CD14-positive monocyte (primary cell): ENCODE measurements around the gene RASGRP1. TPM values are rescaled to one million over a fixed set of nuclear protein-coding genes. Genes with fewer than 3 reads are reported as not detected.

Experiments
- DNase-seq, 3 donors: peaks; one replicate each; pipeline ENCODE4 v3.0.0-alpha.2; 2011 to 2022
- H2AFZ ChIP-seq: 2 replicates; pipeline ENCODE4 v1.6.0; 2012; ENCODE audit warnings: mild to moderate bottlenecking, low read depth, low read length, inconsistent platforms; ENCODE audit not compliant: insufficient read depth, poor library complexity, severe bottlenecking
- H3K27ac ChIP-seq, 2 donors: 1 replicate in 1 of 2; 2 replicates in 1 of 2; pipeline ENCODE4 v1.5.1; 2012 to 2013; ENCODE audit warnings: low read length in 2 of 2, control low read depth in 1 of 2, inconsistent platforms in 1 of 2, low read depth in 1 of 2, mild to moderate bottlenecking in 1 of 2
- H3K27me3 ChIP-seq, 2 donors: one replicate each; pipeline versions ENCODE4 v1.6.0 to v1.6.1; 2011 to 2013; ENCODE audit warnings: low read length in 2 of 2; ENCODE audit not compliant: control insufficient read depth in 2 of 2, insufficient read depth in 2 of 2
- H3K36me3 ChIP-seq, 2 donors: replicated peaks in 1 of 2; 1 replicate in 1 of 2; 2 replicates in 1 of 2; pipeline versions ENCODE4 v1.5.1 to v1.6.1; 2012 to 2013; ENCODE audit warnings: low read length in 2 of 2, control low read depth in 1 of 2, inconsistent platforms in 1 of 2, mild to moderate bottlenecking in 1 of 2; ENCODE audit not compliant: insufficient read depth in 2 of 2, control insufficient read depth in 1 of 2
- H3K4me1 ChIP-seq, 2 donors: 1 replicate in 1 of 2; 2 replicates in 1 of 2; pipeline versions ENCODE4 v1.5.1 to v1.6.1; 2012 to 2013; ENCODE audit warnings: low read length in 2 of 2, control low read depth in 1 of 2, inconsistent platforms in 1 of 2, mild to moderate bottlenecking in 1 of 2, moderate library complexity in 1 of 2; ENCODE audit not compliant: insufficient read depth in 2 of 2, control insufficient read depth in 1 of 2
- H3K4me2 ChIP-seq: replicated peaks from 2 replicates; pipeline ENCODE3; 2012; ENCODE audit warnings: low read length, moderate library complexity, mild to moderate bottlenecking; ENCODE audit not compliant: poor library complexity, severe bottlenecking; ENCODE audit errors: extremely low read depth
- H3K4me3 ChIP-seq, 3 experiments: fragments of 200-600 bp in 1 of 3; sonication (generic) in 1 of 3; replicated peaks in 1 of 3; 1 replicate in 2 of 3; 2 replicates in 1 of 3; pipeline ENCODE4 v1.5.1; 2011 to 2013; ENCODE audit warnings: low read length in 3 of 3, mild to moderate bottlenecking in 3 of 3, control low read depth in 2 of 3, low read depth in 2 of 3, inconsistent platforms in 1 of 3, moderate library complexity in 1 of 3
- H3K79me2 ChIP-seq: 2 replicates; pipeline ENCODE4 v1.6.0; 2012; ENCODE audit warnings: mild to moderate bottlenecking, control low read depth, inconsistent platforms, low read length, moderate library complexity; ENCODE audit not compliant: insufficient read depth
- H3K9ac ChIP-seq: 2 replicates; pipeline ENCODE4 v1.6.0; 2017; ENCODE audit warnings: low read length, mild to moderate bottlenecking; ENCODE audit not compliant: insufficient read depth, poor library complexity, severe bottlenecking
- H3K9me3 ChIP-seq, 2 donors: replicated peaks in 1 of 2; 1 replicate in 1 of 2; 2 replicates in 1 of 2; pipeline versions ENCODE4 v1.5.1 to v1.6.1; 2012 to 2013; ENCODE audit warnings: low read length in 2 of 2, control low read depth in 1 of 2; ENCODE audit not compliant: control insufficient read depth in 1 of 2, insufficient read depth in 1 of 2
- H4K20me1 ChIP-seq: 2 replicates; pipeline ENCODE4 v1.6.0; 2012; ENCODE audit warnings: mild to moderate bottlenecking, low read length, control low read depth, moderate library complexity; ENCODE audit not compliant: insufficient read depth
- H3K27ac Mint-ChIP-seq, 7 donors: one replicate each; pipeline ENCODE4 v1.8.0; 2020; ENCODE audit warnings: mild to moderate bottlenecking in 7 of 7, mixed read lengths in 7 of 7, moderate library complexity in 6 of 7, inconsistent platforms in 2 of 7
- H3K27me3 Mint-ChIP-seq, 3 donors: one replicate each; pipeline ENCODE4 v1.8.0; 2021 to 2022; ENCODE audit warnings: low read depth in 3 of 3, mild to moderate bottlenecking in 3 of 3, mixed read lengths in 3 of 3, moderate library complexity in 3 of 3, inconsistent platforms in 1 of 3
- H3K36me3 Mint-ChIP-seq, 2 donors: one replicate each; pipeline ENCODE4 v1.8.0; 2020; ENCODE audit warnings: mixed read lengths in 2 of 2, inconsistent platforms in 1 of 2, mild to moderate bottlenecking in 1 of 2
- H3K4me1 Mint-ChIP-seq: one replicate; pipeline ENCODE4 v1.8.0; 2020; ENCODE audit warnings: mild to moderate bottlenecking, mixed read lengths
- H3K4me3 Mint-ChIP-seq, 2 donors: one replicate each; pipeline ENCODE4 v1.8.0; 2020; ENCODE audit warnings: mild to moderate bottlenecking in 2 of 2, mixed read lengths in 2 of 2, moderate library complexity in 1 of 2
- H3K9me3 Mint-ChIP-seq, 7 donors: one replicate each; pipeline ENCODE4 v1.8.0; 2020 to 2022; ENCODE audit warnings: mixed read lengths in 7 of 7, mild to moderate bottlenecking in 6 of 7, moderate library complexity in 6 of 7, inconsistent platforms in 2 of 7
- WGBS: methylation state at CpG from one replicate; pipeline ENCODE4 v1.1.5; 2013; ENCODE audit warnings: missing lambda C conversion rate; ENCODE audit not compliant: insufficient coverage; 5-methylcytosine and 5-hydroxymethylcytosine counted together
- intact Hi-C, 2 donors: fragments of 100-400 bp; cut with micrococcal nuclease; formaldehyde crosslinking; loops; one replicate each; pipeline versions ENCODE4 v1.15.0 to v1.15.1; 2023
- polyA plus RNA-seq, 3 donors: library from polyadenylated mRNA; depleted of rRNA in 1 of 3; unstranded in 2 of 3; stranded (reverse) in 1 of 3; fragments of 300-500 nt in 2 of 3; fragments of >200 nt in 1 of 3; fragmentation: Illumina TruSeq in 2 of 3; gene quantifications; 1 replicate in 2 of 3; 2 replicates in 1 of 3; pipeline ENCODE4 v1.2.3, GENCODE V29; 2012 to 2021
- TF ChIP-seq, protein P1 (sequence below): fragments of 200-600 bp; IDR thresholded peaks from one replicate; pipeline ENCODE4 v1.8.0; 2022; ENCODE audit warnings: antibody characterized with exemption, mild to moderate bottlenecking

Gene RASGRP1
- polyA plus RNA-seq, 3 donors, result 0.05 to 0.38 (median 0.13) TPM

DNA sequence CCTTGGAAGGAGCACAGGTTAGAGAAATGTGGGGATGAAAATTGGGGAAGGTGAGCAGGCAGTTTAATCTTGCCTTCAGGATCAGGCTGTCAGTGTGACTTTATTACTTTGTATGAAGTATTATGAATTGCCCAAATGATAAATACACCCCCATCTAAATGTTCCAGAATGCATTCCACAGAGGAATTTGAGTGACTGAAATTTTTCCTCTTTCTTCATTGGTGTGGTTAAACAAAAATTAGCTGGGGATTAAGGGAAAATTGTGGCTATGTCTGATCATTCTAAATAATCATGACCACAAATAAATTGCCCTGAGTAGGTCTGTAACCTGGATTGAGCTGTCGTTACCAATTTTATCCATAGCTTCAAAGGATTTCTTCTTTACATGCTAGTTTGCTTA, 77.2 kb downstream of the RASGRP1 start:
- peaks cover 21 to 28% of the 10 kb centered on the region in 2 donors for H3K36me3 Mint-ChIP-seq
- TF ChIP-seq, protein P1, sequence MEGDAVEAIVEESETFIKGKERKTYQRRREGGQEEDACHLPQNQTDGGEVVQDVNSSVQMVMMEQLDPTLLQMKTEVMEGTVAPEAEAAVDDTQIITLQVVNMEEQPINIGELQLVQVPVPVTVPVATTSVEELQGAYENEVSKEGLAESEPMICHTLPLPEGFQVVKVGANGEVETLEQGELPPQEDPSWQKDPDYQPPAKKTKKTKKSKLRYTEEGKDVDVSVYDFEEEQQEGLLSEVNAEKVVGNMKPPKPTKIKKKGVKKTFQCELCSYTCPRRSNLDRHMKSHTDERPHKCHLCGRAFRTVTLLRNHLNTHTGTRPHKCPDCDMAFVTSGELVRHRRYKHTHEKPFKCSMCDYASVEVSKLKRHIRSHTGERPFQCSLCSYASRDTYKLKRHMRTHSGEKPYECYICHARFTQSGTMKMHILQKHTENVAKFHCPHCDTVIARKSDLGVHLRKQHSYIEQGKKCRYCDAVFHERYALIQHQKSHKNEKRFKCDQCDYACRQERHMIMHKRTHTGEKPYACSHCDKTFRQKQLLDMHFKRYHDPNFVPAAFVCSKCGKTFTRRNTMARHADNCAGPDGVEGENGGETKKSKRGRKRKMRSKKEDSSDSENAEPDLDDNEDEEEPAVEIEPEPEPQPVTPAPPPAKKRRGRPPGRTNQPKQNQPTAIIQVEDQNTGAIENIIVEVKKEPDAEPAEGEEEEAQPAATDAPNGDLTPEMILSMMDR, result no peak
- H3K4me1 Mint-ChIP-seq, result peaks cover 3% of the 10 kb centered on the region

DNA sequence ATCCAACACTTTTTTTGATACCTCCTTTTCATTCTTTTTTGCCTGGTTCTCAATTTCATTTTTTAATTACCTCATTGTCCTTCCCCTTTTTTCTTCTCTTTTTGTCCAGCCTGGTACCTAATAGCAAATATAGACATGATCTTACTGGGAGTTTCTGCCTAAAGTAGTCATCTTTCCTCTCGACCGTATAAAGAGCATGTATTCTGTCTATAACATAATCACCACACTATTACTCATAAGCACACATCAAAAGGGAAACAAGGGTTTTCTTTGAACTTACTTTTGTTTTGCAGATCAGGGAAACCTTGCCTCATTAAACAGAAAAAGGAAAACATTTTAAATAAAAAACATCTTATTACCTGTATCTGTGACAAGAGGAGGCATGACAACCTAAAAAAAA, 77.7 kb downstream of the RASGRP1 start:
- Histone ChIP-seq H3K4me2 (no peak overlapping the region), H2AFZ (no peak overlapping the region), H3K79me2 (no peaks in the 10 kb centered on the region), H3K27me3 (no peaks in the 10 kb centered on the region), H4K20me1 (no peaks in the 10 kb centered on the region), H3K36me3 (peaks cover 20 to 27% of the 10 kb centered on the region in 2 donors), H3K4me3 (no peak overlapping the region), H3K27ac (no peak overlapping the region), H3K9ac (no peak overlapping the region), H3K9me3 (no peaks in the 10 kb centered on the region), H3K4me1 (no peaks in the 10 kb centered on the region)
- H3K4me1 Mint-ChIP-seq, result peaks cover 3% of the 10 kb centered on the region
- peaks cover 25 to 31% of the 10 kb centered on the region in 2 donors for H3K36me3 Mint-ChIP-seq
- H3K4me3 Mint-ChIP-seq, result no peak overlapping the region
- WGBS, result no CpG with 5 or more reads among the region's 2 CpGs
- intact Hi-C loops, result no loop called here
- no peaks in the 10 kb centered on the region for H3K27me3 Mint-ChIP-seq
- DNase-seq, result peak in 1 of 3 donors; percentile 4
- H3K27ac Mint-ChIP-seq, result peak overlapping the region in 1 of 7 donors; percentile 69
- TF ChIP-seq, protein P1, result no peak
- no peaks in the 10 kb centered on the region for H3K9me3 Mint-ChIP-seq

More for the DNA sequence above, 77.2 kb downstream of the RASGRP1 start:
- Histone ChIP-seq H3K4me1 (no peaks in the 10 kb centered on the region), H3K9me3 (no peaks in the 10 kb centered on the region), H3K9ac (no peak overlapping the region), H3K4me3 (no peak overlapping the region), H2AFZ (no peak overlapping the region), H3K79me2 (no peaks in the 10 kb centered on the region), H3K4me2 (no peak overlapping the region), H3K36me3 (peaks cover 19 to 23% of the 10 kb centered on the region in 2 donors), H3K27ac (no peak overlapping the region), H4K20me1 (no peaks in the 10 kb centered on the region), H3K27me3 (no peaks in the 10 kb centered on the region)
- Mint-ChIP-seq H3K9me3 (no peaks in the 10 kb centered on the region), H3K4me3 (no peak overlapping the region), H3K27me3 (no peaks in the 10 kb centered on the region), H3K27ac (peak overlapping the region in 1 of 7 donors; percentile 69)
- DNase-seq, result no peak
- intact Hi-C loops, result no loop called here
- no CpG with 5 or more reads among the region's 1 CpG for WGBS
